A673 (cell line): ENCODE data around the gene APBB2.
"Not testable (repeated sequence)": the region's sequence is repeated elsewhere in the genome, so short reads cannot be mapped to it uniquely, and the experiment has no call there.

Experiments
- EZH2 ChIP-seq: fragments of 200-600 bp; sonication (generic); IDR thresholded peaks from 2 replicates; pipeline ENCODE4 v1.6.1; 2017; ENCODE audit warnings: borderline replicate concordance, low read depth, mild to moderate bottlenecking, mixed read lengths, antibody characterized with exemption, low read length; ENCODE audit not compliant: poor library complexity, severe bottlenecking
- TF ChIP-seq, protein P1 (sequence below): fragments of 300-800, 200-600 bp; sonication (generic); conservative IDR thresholded peaks from 2 replicates; pipeline ENCODE4 v1.5.1; 2017; ENCODE audit warnings: low read depth, mild to moderate bottlenecking, antibody characterized with exemption, low read length, moderate library complexity, mixed read lengths

DNA sequence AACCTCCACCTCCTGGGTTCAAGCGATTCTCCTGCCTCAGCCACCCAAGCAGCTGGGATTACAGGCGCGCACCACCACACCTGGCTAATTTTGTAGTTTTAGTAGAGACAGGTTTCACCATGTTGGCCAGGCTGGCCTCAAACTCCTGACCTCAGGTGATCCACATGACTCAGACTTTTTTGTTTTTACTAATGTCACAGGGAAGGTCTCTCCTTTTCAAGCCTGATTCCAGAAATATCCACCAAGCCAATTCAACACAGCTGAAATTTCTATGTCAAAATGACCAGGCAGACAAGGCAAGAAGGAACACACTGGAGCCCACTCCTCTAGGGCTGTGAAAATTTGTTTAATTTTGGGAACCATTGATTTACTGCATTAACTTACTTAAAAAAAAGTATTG is 66.8 kb downstream of the APBB2 start:
- not testable (repeated sequence) for TF ChIP-seq EZH2
- TF ChIP-seq, protein P1, sequence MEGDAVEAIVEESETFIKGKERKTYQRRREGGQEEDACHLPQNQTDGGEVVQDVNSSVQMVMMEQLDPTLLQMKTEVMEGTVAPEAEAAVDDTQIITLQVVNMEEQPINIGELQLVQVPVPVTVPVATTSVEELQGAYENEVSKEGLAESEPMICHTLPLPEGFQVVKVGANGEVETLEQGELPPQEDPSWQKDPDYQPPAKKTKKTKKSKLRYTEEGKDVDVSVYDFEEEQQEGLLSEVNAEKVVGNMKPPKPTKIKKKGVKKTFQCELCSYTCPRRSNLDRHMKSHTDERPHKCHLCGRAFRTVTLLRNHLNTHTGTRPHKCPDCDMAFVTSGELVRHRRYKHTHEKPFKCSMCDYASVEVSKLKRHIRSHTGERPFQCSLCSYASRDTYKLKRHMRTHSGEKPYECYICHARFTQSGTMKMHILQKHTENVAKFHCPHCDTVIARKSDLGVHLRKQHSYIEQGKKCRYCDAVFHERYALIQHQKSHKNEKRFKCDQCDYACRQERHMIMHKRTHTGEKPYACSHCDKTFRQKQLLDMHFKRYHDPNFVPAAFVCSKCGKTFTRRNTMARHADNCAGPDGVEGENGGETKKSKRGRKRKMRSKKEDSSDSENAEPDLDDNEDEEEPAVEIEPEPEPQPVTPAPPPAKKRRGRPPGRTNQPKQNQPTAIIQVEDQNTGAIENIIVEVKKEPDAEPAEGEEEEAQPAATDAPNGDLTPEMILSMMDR: not testable (repeated sequence)
